MCF 10A (cell line): Measurements from ENCODE around the gene SLIT3. TPM values are rescaled to one million over a fixed set of nuclear protein-coding genes. Genes with fewer than 3 reads are reported as not detected.

Experiments
- BruUV-seq: library from RNA; stranded (reverse); fragments of 400-500 nt; replicated peaks from 2 replicates; lab custom pipeline; 2021; lab: Mats Ljungman, UMichigan
- CTCF ChIA-PET: fragments of 300-600 bp; sonication (Branson Sonifier 250); formaldehyde crosslinking; extraction: SDS; loops from one replicate; lab custom pipeline; 2021; ENCODE audit warnings: antibody characterized with exemption, inconsistent platforms; lab: Yijun Ruan, JAX
- POLR2A ChIA-PET: fragments of 300-600, 350-650 bp; sonication (Branson Sonifier 250); formaldehyde crosslinking; extraction: SDS; loops from one replicate; lab custom pipeline; 2020; ENCODE audit warnings: antibody characterized with exemption, inconsistent platforms; lab: Yijun Ruan, JAX
- DNase-seq: peaks from one replicate; pipeline ENCODE4 v3.0.0-alpha.2; 2018; ENCODE audit not compliant: unreplicated experiment
- H3K27ac Mint-ChIP-seq: one replicate; pipeline ENCODE4 v1.8.0; 2022; ENCODE audit warnings: mild to moderate bottlenecking, low read depth, mixed read lengths; ENCODE audit not compliant: unreplicated experiment
- H3K27me3 Mint-ChIP-seq: one replicate; pipeline ENCODE4 v1.8.0; 2022; ENCODE audit warnings: mixed read lengths; ENCODE audit not compliant: insufficient read depth, unreplicated experiment
- H3K36me3 Mint-ChIP-seq: one replicate; pipeline ENCODE4 v1.8.0; 2022; ENCODE audit warnings: mild to moderate bottlenecking, moderate library complexity, mixed read lengths; ENCODE audit not compliant: insufficient read depth, unreplicated experiment
- H3K4me1 Mint-ChIP-seq: one replicate; pipeline ENCODE4 v1.8.0; 2022; ENCODE audit warnings: mixed read lengths; ENCODE audit not compliant: insufficient read depth, unreplicated experiment
- H3K4me3 Mint-ChIP-seq: one replicate; pipeline ENCODE4 v1.8.0; 2022; ENCODE audit warnings: mild to moderate bottlenecking, moderate library complexity, mixed read lengths; ENCODE audit not compliant: unreplicated experiment
- H3K9me3 Mint-ChIP-seq: one replicate; pipeline ENCODE4 v1.8.0; 2022; ENCODE audit warnings: mixed read lengths; ENCODE audit not compliant: unreplicated experiment
- CTCF ChIP-seq: fragments of 200-600 bp; IDR thresholded peaks from one replicate; pipeline ENCODE4 v1.8.0; 2022; ENCODE audit warnings: antibody characterized with exemption, mild to moderate bottlenecking; ENCODE audit not compliant: unreplicated experiment
- intact Hi-C: fragments of 100-400 bp; cut with micrococcal nuclease; formaldehyde crosslinking; loops from 2 replicates; pipeline ENCODE4 v1.14.1; 2022
- total RNA-seq: library from RNA; stranded (reverse); gene quantifications from 2 replicates; pipeline ENCODE4 v1.2.3, GENCODE V29; 2022

The SLIT3 gene
- total RNA-seq, 1 experiment from 2014 or later: 0.89 TPM

GRCh38 chr5:168727547-168727946, 573.4 kb downstream of the SLIT3 start:
- peaks cover 27% of the 10 kb centered on the region for H3K27me3 Mint-ChIP-seq
- H3K4me3 Mint-ChIP-seq: no peak overlapping the region
- no peak overlapping the region for H3K27ac Mint-ChIP-seq
- no peaks in the 10 kb centered on the region for H3K36me3 Mint-ChIP-seq
- no peaks in the 10 kb centered on the region for H3K9me3 Mint-ChIP-seq
- H3K4me1 Mint-ChIP-seq: no peaks in the 10 kb centered on the region
- POLR2A ChIA-PET: no interaction called here
- no peak for DNase-seq
- TF ChIP-seq CTCF: no peak
- intact Hi-C loops: no loop called here
- CTCF ChIA-PET: interaction anchor here (0.7 to 1.4 kb wide), 2 partner anchors 10 to 12 kb away, joined by 3 to 4 read pairs; no protein-coding TSS in a partner anchor
- no TSS peak for BruUV-seq

- Mint-ChIP-seq H3K36me3 (no peaks in the 10 kb centered on the region), H3K27ac (no peak overlapping the region), H3K4me1 (no peaks in the 10 kb centered on the region), H3K9me3 (no peaks in the 10 kb centered on the region), H3K27me3 (peaks cover 24% of the 10 kb centered on the region), H3K4me3 (no peak overlapping the region)
- no peak for DNase-seq
- POLR2A ChIA-PET: no interaction called here
- CTCF ChIA-PET: no interaction called here
- BruUV-seq: no TSS peak
- intact Hi-C loops: no loop called here
- TF ChIP-seq CTCF: no peak
Observed at GRCh38 chr5:168726342-168726741, 574.6 kb downstream of the SLIT3 start.

GRCh38 chr5:168724227-168724626, 576.7 kb downstream of the SLIT3 start:
- TF ChIP-seq CTCF: no peak
- Mint-ChIP-seq H3K4me1 (no peaks in the 10 kb centered on the region), H3K36me3 (no peaks in the 10 kb centered on the region), H3K9me3 (no peaks in the 10 kb centered on the region), H3K27ac (no peak overlapping the region), H3K4me3 (no peak overlapping the region), H3K27me3 (peaks cover 3% of the 10 kb centered on the region)
- intact Hi-C loops: no loop called here
- BruUV-seq: no TSS peak
- DNase-seq: no peak
- ChIA-PET POLR2A (interaction anchor here (0.7 kb wide), 1 partner anchor 213 kb away, joined by 3 read pairs; no protein-coding TSS in a partner anchor), CTCF (interaction anchor here (0.6 to 1.9 kb wide), 6 partner anchors 18 to 1855 kb away, joined by 3 to 7 read pairs (median 4); no protein-coding TSS in a partner anchor)

GRCh38 chr5:168723037-168723436, 577.9 kb downstream of the SLIT3 start:
- CTCF ChIA-PET: interaction anchor here (1.6 kb wide), 1 partner anchor 43 kb away, joined by 4 read pairs; no protein-coding TSS in a partner anchor

More at GRCh38 chr5:168723037-168723436, 577.9 kb downstream of the SLIT3 start:
- no peaks in the 10 kb centered on the region for H3K9me3 Mint-ChIP-seq
- intact Hi-C loops: no loop called here
- TF ChIP-seq CTCF: no peak
- no peak overlapping the region for H3K4me3 Mint-ChIP-seq
- no peak for DNase-seq
- H3K4me1 Mint-ChIP-seq: no peaks in the 10 kb centered on the region
- no TSS peak for BruUV-seq
- H3K36me3 Mint-ChIP-seq: no peaks in the 10 kb centered on the region
- no peaks in the 10 kb centered on the region for H3K27me3 Mint-ChIP-seq
- POLR2A ChIA-PET: no interaction called here
- no peak overlapping the region for H3K27ac Mint-ChIP-seq
